Calu3 (cell line): ENCODE data around the gene BMP10. TPM values are rescaled to one million over a fixed set of nuclear protein-coding genes. Genes with fewer than 3 reads are reported as not detected.

ENCODE experiments used
- BruUV-seq: library from RNA; stranded (reverse); fragments of 400-500 nt; replicated peaks from 2 replicates; lab custom pipeline; 2021; lab: Mats Ljungman, UMichigan
- CTCF ChIA-PET: fragments of 300-600 bp; sonication (Branson Sonifier 250); formaldehyde crosslinking; loops from one replicate; lab custom pipeline; 2022; ENCODE audit warnings: antibody characterized with exemption; lab: Charles Lee
- DNase-seq: peaks from one replicate; pipeline ENCODE4 v3.0.0; 2022
- H3K27ac Mint-ChIP-seq: one replicate; pipeline ENCODE4 v1.8.0; 2022; ENCODE audit warnings: mixed read lengths; ENCODE audit not compliant: unreplicated experiment
- H3K27me3 Mint-ChIP-seq: one replicate; pipeline ENCODE4 v1.8.0; 2022; ENCODE audit warnings: mixed read lengths; ENCODE audit not compliant: unreplicated experiment
- H3K36me3 Mint-ChIP-seq: one replicate; pipeline ENCODE4 v1.8.0; 2022; ENCODE audit warnings: mild to moderate bottlenecking, moderate library complexity, mixed read lengths; ENCODE audit not compliant: insufficient read depth, unreplicated experiment
- H3K4me1 Mint-ChIP-seq: one replicate; pipeline ENCODE4 v1.8.0; 2022; ENCODE audit warnings: mild to moderate bottlenecking, low read depth, mixed read lengths; ENCODE audit not compliant: unreplicated experiment
- H3K4me3 Mint-ChIP-seq: one replicate; pipeline ENCODE4 v1.8.0; 2022; ENCODE audit warnings: mild to moderate bottlenecking, low read depth, moderate library complexity, mixed read lengths; ENCODE audit not compliant: unreplicated experiment
- H3K9me3 Mint-ChIP-seq: one replicate; pipeline ENCODE4 v1.8.0; 2022; ENCODE audit warnings: low read depth, mixed read lengths; ENCODE audit not compliant: unreplicated experiment
- CTCF ChIP-seq: fragments of 200-600 bp; IDR thresholded peaks from one replicate; pipeline ENCODE4 v1.8.0; 2022; ENCODE audit warnings: antibody characterized with exemption; ENCODE audit not compliant: unreplicated experiment
- intact Hi-C: fragments of 100-400 bp; cut with micrococcal nuclease; formaldehyde crosslinking; loops from one replicate; pipeline ENCODE4 v1.10.0; 2022; ENCODE audit not compliant: unreplicated experiment
- total RNA-seq: library from RNA; stranded (reverse); gene quantifications from 2 replicates; pipeline ENCODE4 v1.2.3, GENCODE V29; 2022

BMP10 gene
- total RNA-seq, 1 experiment from 2014 or later: not detected

- Mint-ChIP-seq H3K36me3 (no peaks in the 10 kb centered on the region), H3K27me3 (peaks cover 23% of the 10 kb centered on the region), H3K4me1 (no peaks in the 10 kb centered on the region), H3K4me3 (no peak overlapping the region), H3K27ac (no peak overlapping the region), H3K9me3 (no peaks in the 10 kb centered on the region)
- no peak for DNase-seq
- CTCF ChIA-PET: interaction anchor here (0.7 kb wide), 1 partner anchor 58 kb away, joined by 3 read pairs; no protein-coding TSS in a partner anchor
- intact Hi-C loops: no loop called here
- no peak for TF ChIP-seq CTCF
- BruUV-seq: no TSS peak
These were observed 32.6 kb downstream of the BMP10 start for GRCh38 chr2:68838641-68839040.

GRCh38 chr2:68837861-68838341 is 33.3 kb downstream of the BMP10 start:
- Mint-ChIP-seq H3K9me3 (no peaks in the 10 kb centered on the region), H3K27ac (no peak overlapping the region), H3K4me1 (peaks cover 3% of the 10 kb centered on the region), H3K36me3 (no peaks in the 10 kb centered on the region), H3K27me3 (peaks cover 16% of the 10 kb centered on the region), H3K4me3 (no peak overlapping the region)
- intact Hi-C loops: no loop called here
- CTCF ChIA-PET: interaction anchor here (0.7 kb wide), 1 partner anchor 57 kb away, joined by 3 read pairs; no protein-coding TSS in a partner anchor
- no TSS peak for BruUV-seq
- DNase-seq: no peak
- no peak for TF ChIP-seq CTCF

- no peak overlapping the region for H3K27ac Mint-ChIP-seq
- no TSS peak for BruUV-seq
- H3K4me3 Mint-ChIP-seq: no peak overlapping the region
- CTCF ChIA-PET: no interaction called here
- no peaks in the 10 kb centered on the region for H3K9me3 Mint-ChIP-seq
- peaks cover 10% of the 10 kb centered on the region for H3K27me3 Mint-ChIP-seq
- peaks cover 4% of the 10 kb centered on the region for H3K36me3 Mint-ChIP-seq
- DNase-seq: no peak
- intact Hi-C loops: no loop called here
- TF ChIP-seq CTCF: no peak
- H3K4me1 Mint-ChIP-seq: peaks cover 9% of the 10 kb centered on the region
These were observed 33.9 kb downstream of the BMP10 start for GRCh38 chr2:68837164-68837860.

GRCh38 chr2:68835621-68836020 is 35.6 kb downstream of the BMP10 start:
- no peak for TF ChIP-seq CTCF
- Mint-ChIP-seq H3K27me3 (no peaks in the 10 kb centered on the region), H3K27ac (no peak overlapping the region), H3K4me3 (no peak overlapping the region), H3K36me3 (peaks cover 11% of the 10 kb centered on the region), H3K4me1 (peaks cover 23% of the 10 kb centered on the region), H3K9me3 (no peaks in the 10 kb centered on the region)
- intact Hi-C loops: no loop called here
- CTCF ChIA-PET: no interaction called here
- BruUV-seq: no TSS peak
- no peak for DNase-seq
